HG03521 (cell line): Measurements from ENCODE around the gene MAPK14.

ENCODE experiments used
- ATAC-seq: cut with Tn5 transposase; IDR thresholded peaks from one replicate; pipeline ENCODE4 v1.9.1; 2021; ENCODE audit warnings: mild to moderate bottlenecking, moderate library complexity; ENCODE audit not compliant: unreplicated experiment

The MAPK14 gene

DNA sequence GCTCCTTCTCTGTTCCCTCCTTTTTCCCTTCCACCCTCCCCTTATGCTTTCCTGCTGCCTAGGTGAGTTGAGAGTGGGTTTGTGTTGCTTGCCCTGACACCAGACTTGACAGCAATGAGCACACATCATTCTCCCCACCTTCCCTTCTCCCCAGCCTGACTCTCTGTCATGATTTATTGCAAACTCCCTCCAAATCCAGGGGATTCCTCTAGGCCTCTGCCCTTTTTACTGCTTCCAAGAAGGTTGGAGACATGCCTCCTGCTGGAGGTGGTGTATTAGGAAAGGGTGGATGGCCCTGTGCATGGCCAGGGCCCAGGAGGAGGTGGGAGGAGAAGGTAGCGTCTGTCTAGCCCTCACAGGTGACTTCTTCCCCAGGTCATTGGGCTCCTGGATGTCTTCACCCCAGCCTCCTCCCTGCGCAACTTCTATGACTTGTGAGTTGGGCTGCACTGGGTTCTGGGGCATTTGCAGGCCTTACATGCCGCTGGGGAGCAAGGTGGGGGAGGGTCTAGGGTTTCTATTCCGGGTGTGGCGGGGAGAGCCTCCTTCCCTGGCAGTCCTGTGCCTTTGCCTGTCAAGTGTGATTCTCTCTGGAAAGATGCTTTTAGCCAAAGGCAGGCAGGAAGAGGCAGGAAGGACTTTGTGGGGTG lies 104.8 kb downstream of the MAPK14 start:
- no peak for ATAC-seq

DNA sequence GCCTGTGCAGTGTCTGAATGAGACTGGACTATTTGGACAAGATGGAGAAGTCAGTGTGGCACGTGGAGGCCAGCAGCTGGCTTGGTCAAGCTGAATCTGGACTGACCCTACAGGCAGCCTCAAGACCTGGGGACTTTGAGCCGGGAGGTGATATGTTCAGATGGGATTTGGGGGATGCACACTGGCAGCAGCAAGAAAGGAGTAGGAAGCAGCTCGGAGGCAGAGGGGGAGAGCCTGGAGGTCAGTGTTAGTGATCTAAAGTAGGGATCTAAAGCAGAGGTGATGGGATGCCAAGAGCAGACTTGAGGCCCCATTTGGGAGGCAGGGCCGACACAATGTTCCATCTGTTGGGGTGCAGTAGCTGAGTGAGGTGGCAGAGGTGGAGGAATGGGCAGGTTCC lies 105.5 kb downstream of the MAPK14 start:
- no peak for ATAC-seq

- no peak for ATAC-seq
These were observed 106.3 kb downstream of the MAPK14 start for GRCh38 chr6:36133912-36134311.

DNA sequence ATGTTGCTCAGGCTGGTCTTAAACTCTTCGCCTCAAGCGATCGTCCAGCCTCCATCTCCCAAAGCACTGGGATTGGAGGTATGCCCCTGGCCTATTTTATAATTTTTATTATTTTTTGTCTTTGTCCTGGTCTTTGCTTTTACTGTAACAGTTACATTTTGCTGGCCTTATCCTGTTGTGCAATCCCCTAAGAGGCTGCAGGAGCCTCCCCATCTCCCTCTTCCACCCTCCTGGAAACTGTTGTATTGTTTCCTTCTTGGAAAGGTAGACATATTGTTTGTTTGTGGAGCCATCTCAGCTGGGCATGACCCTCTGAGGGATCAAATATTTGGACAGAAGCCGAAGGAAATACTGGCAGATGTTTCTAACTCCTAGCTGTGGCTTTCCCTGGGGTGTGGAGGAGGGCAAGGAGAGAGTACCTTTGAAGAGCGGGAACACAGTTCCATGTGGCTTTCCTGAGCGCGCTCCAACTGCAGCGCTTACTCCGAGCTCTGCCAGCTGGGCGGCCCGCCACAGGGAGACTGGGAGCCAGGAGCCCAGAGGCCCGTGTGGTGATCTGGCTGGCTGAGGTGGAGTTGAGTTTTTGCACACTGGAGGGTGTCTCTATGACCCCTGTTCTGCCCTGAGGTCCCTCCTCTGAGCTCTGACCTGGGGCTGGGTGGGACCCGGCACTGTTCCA lies 107.6 kb downstream of the MAPK14 start:
- no peak for ATAC-seq

DNA sequence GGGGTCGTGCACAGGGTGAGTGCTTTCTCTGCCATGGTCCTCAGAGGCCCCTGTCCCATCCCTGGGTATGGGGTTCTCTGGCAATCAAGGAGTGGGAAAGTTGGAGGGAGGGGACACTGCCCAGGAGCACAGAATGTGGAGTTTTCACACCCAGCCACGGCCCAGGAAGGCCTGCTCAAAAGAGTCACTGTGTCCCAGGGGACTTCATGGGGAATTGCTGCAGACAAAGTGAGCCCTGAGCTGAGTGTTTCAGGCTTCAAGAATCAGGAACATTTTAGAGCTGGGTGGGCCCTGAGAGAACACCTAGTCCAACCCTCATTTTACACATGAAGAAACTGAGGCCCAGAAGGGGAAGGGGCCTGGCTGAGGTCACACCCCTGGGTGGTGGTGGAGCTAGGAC lies 108.4 kb downstream of the MAPK14 start:
- ATAC-seq, result no peak

- ATAC-seq, result no peak
These were observed 108.9 kb downstream of the MAPK14 start for GRCh38 chr6:36136551-36136950.

DNA sequence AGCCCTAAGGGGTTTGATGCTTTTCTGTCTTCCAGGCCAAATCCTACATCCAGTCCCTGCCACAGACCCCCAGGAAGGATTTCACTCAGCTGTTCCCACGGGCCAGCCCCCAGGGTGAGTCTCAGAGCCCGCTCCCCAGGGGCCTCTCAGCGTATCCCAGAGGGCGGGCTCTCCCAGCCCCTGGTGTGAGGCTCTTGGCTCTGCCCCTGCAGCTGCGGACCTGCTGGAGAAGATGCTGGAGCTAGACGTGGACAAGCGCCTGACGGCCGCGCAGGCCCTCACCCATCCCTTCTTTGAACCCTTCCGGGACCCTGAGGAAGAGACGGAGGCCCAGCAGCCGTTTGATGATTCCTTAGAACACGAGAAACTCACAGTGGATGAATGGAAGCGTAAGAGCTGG lies 111.1 kb downstream of the MAPK14 start:
- no peak for ATAC-seq

DNA sequence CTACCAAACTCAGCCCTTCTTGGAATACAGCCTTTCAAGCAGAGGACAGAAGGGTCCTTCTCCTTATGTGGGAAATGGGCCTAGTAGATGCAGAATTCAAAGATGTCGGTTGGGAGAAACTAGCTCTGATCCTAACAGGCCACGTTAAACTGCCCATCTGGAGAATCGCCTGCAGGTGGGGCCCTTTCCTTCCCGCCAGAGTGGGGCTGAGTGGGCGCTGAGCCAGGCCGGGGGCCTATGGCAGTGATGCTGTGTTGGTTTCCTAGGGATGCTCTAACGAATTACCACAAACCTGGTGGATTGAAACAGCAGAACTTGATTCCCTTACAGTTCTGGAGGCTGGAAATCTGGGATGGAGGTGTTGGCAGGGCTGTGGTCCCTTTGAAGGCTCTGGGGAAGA lies 111.8 kb downstream of the MAPK14 start:
- ATAC-seq, result no peak

GRCh38 chr6:36139991-36140710 lies 112.5 kb downstream of the MAPK14 start:
- ATAC-seq, result no peak

DNA sequence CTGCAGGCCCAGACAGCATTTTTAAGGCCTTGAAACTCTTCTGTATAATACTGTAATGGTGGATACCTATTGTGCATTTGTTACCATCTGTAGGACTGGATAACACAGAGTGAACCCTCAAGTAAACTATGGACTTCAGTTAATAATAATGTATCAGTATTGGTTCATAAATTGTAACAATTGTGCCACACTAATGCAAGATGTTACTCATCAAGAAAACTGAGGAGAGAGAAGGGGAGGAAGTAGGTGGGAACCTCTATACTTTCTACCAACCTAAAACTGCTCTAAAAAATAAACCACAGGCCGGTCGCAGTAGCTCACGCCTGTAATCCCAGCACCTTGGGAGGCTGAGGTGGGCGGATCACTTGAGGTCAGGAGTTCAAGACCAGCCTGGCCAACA lies 113.5 kb downstream of the MAPK14 start:
- no peak for ATAC-seq

DNA sequence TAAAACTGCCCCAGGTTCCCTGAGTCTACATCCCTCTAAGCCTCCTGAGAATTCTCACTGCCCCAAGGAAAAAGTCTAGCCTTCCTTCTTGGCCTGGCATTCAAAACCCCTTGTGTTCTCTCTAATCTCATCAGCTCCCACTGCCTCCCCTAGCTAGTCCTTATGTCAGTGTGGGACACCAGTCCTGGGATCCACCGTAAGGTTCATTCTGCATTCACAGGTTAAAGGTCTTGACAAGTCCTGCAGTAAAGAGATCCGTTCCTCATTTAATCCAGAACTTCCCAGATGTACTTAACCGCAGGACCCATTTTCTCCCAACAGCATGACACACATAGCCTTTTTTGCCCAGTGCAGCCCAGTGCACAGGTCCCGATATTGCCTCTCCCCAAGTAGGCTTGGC lies 114.4 kb downstream of the MAPK14 start:
- ATAC-seq, result no peak

DNA sequence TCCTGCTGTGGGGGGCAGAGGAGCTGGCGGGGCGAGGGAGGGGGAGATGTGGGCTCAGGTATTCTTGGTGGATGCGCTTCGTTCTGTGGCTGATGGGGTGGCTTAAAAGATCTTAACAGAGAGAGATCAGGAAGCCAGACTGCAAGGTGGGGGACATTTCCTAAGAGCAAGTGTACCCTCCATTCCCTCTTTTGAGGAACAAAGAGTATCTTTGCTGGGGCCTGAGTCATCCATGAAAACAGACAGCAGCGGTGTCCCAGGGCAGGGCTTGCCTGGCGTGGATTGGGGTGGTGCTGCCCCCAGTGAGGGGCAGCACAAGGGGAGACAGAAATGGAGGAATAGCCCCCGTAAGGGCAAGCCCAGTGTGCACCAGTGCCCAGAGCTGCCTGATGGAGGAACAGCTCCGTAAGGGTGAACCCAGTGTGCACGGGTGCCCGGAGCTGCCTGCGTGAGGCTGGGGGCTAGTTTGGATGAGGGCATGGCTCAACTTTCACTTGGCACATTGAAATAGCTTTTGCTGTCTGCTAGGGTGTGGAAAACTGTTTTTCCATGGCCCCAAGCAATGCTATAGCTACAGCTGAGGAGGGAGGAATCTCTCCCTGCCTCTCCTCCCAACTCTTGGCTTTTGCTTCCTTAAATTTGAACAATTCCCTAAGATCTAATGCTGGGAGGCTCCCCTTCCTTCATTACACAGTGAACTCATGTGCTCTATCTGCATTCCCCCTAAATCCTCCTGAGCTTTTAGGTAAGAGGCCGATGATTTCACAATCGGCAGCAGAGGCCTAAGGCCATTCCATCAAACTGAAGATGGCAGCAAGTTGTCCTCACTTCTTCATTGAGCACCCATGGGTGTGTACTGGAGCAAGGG lies 115.6 kb downstream of the MAPK14 start:
- no peak for ATAC-seq

DNA sequence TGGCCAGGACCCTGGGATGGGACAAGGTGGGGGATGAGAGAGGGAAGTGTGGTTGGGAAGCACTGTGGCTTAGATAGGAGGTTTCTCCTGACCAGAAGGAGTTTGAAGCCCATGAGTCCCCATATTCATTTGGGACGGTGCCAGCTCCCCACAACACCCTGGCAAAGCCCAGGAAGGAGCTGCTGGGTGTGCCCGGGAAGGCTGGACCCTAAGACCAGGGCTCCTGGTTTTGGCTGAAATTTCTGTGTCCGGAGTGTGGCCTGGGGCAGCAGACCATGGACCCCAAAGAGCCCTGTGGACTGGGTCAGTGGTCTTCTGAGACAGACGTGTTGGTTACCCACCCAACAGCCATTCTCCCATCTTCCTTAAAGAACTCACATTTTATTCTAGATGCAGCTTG lies 117.9 kb downstream of the MAPK14 start:
- no peak for ATAC-seq

- no peak for ATAC-seq
These were observed 119.7 kb downstream of the MAPK14 start for GRCh38 chr6:36147294-36147693.

DNA sequence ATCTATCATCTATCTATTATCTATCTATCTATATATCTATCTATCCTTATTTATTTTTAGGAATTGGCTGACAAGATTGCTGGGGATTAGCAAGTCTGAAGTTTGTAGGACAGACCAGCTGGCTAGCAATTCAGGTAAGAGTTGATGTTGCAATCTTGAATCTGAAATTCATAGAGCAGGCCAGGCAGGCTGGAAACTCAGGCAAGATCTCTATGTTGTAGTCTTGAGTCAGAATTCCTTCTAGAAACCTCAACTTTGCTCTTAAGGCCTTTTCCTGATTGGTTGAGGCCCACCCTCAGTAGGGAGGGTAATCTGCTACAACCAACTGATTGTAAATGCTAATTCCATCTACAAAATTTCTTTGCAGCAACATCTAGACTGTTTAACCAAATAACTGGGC lies 121.9 kb downstream of the MAPK14 start:
- ATAC-seq, result no peak

DNA sequence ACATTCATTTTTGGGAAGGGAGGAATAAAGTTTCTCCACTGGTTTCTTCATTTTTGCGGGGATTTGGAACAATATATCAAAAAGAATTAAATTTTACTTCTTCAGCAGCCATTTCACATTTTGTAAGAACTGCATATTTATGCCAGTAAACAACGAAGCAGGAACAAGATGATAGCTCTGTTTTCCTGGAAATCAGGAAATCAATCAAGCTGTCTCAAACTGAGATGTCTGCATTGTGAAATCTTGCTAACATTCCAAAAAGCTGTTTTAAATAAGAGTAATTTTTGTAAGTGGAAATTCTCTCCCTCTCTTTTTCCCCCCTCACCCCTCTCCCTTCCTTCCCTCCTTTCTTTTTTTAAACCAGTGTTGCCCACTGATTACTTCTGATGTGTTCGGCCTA lies 122.7 kb downstream of the MAPK14 start:
- no peak for ATAC-seq

DNA sequence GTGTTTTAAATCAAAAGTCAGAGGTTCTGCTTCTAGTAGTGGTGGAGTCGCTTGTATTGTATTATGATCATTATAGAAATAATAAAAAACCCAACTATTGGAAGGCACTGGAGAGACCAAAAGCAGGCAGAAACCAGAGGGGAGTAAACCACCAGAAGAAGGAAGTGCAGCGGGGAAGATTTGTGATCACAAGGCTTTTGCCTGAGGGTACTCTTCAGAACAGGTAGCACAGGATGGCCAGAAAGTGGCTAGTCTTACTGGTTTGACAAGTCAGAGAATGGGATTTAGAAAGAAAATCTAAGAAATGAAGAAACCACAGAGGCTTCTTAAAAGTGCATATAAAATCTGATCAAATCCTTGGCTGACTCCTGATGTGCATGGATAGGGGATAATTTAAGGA lies 126.7 kb downstream of the MAPK14 start:
- ATAC-seq, result no peak

- ATAC-seq, result no peak
These were observed 128.1 kb downstream of the MAPK14 start for GRCh38 chr6:36155662-36156061.

DNA sequence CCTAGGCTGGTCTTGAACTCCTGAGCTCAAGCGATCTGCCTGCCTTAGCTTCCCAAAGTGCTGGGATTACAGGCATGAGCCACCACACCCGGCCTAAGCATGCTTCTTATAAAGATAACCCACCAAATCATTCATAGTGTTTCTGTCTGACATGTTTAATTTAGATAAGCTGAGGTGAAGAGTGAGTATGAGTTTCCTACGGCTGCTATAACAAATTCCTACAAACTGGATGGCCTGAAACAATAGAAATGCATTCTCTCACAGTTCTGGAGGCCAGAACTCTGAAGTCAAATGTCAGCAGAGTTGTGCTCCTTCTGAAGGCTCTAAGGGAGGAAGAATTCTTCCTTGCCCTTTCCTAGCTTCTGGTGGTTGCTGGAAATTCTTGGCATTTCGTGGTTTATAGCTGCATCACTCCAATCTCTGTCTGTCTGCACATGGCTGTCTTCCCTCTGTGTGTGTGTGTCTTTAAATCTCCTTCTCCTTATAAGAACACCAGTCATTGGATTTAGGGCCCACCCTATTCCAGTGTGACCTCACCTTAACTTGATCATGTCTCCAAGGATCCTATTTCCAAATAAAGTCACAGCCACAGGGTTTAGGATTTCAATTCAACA lies 132.6 kb downstream of the MAPK14 start:
- no peak for ATAC-seq
